Lung (tissue), 12 donors: ENCODE data around the gene IGF2R. TPM values are rescaled to one million over a fixed set of nuclear protein-coding genes. Genes with fewer than 3 reads are reported as not detected.

Source experiments
- ATAC-seq: fragments of 200-7000 bp; cut with Tn5 transposase; one replicate; pipeline ENCODE4 v1.9.1; 2020; ENCODE audit warnings: moderate number of reproducible peaks; ENCODE audit not compliant: insufficient read depth, low FRiP score
- DNase-seq, 3 donors: peaks; one replicate each; pipeline ENCODE4 v3.0.0-alpha.2; 2013 to 2017
- H3K27ac ChIP-seq, 2 donors: one replicate each; pipeline ENCODE4 v1.5.1; 2013; ENCODE audit warnings: mild to moderate bottlenecking in 2 of 2, moderate library complexity in 2 of 2, control low read depth in 1 of 2, inconsistent platforms in 1 of 2, low read depth in 1 of 2, low read length in 1 of 2
- H3K27me3 ChIP-seq, 3 donors: one replicate each; pipeline ENCODE4 v1.5.1; 2013; ENCODE audit warnings: low read length in 2 of 3; ENCODE audit not compliant: control insufficient read depth in 3 of 3, insufficient read depth in 3 of 3
- H3K36me3 ChIP-seq, 4 donors: one replicate each; pipeline ENCODE4 v1.5.1; 2013; ENCODE audit warnings: low read length in 4 of 4, mild to moderate bottlenecking in 1 of 4, moderate library complexity in 1 of 4; ENCODE audit not compliant: control insufficient read depth in 4 of 4, insufficient read depth in 4 of 4
- H3K4me1 ChIP-seq, 5 donors: one replicate each; pipeline ENCODE4 v1.5.1; 2013; ENCODE audit warnings: low read length in 5 of 5, mild to moderate bottlenecking in 2 of 5, moderate library complexity in 1 of 5; ENCODE audit not compliant: control insufficient read depth in 5 of 5, insufficient read depth in 5 of 5
- H3K4me3 ChIP-seq: one replicate; pipeline ENCODE4 v1.5.1; 2013; ENCODE audit warnings: mild to moderate bottlenecking, control low read depth, moderate library complexity
- H3K9ac ChIP-seq, 2 donors: one replicate each; pipeline ENCODE4 v1.5.1; 2013; ENCODE audit warnings: low read length in 2 of 2, control low read depth in 1 of 2; ENCODE audit not compliant: insufficient read depth in 1 of 2
- H3K9me3 ChIP-seq, 4 donors: one replicate each; pipeline ENCODE4 v1.5.1; 2013; ENCODE audit warnings: low read length in 3 of 4, mild to moderate bottlenecking in 1 of 4, moderate library complexity in 1 of 4; ENCODE audit not compliant: control insufficient read depth in 4 of 4, insufficient read depth in 3 of 4
- WGBS, 2 donors: extraction: QIAGEN DNeasy Blood & Tissue Kit; methylation state at CpG; one replicate each; pipeline ENCODE4 v1.1.7; 2013; 5-methylcytosine and 5-hydroxymethylcytosine counted together
- polyA plus RNA-seq, 2 donors: library from polyadenylated mRNA; stranded (reverse); fragments of 200-250 nt; gene quantifications; one replicate each; pipeline ENCODE4 v1.2.1, GENCODE V29; 2013
- total RNA-seq, 2 donors: library from RNA; depleted of rRNA in 1 of 2; stranded (reverse); fragments of >200 nt in 1 of 2; gene quantifications; one replicate each; pipeline ENCODE4 v1.2.1, GENCODE V29; 2014 to 2021
- TF ChIP-seq, protein P1 (sequence below): IDR thresholded peaks from 2 replicates; pipeline ENCODE4 v1.5.1; 2012; ENCODE audit warnings: mild to moderate bottlenecking; ENCODE audit errors: control extremely low read depth, extremely low read depth
- donor health status: control.
- donor health status: control.
- donor health status: Bipolar disorder and iron deficiency.
- donor health status: healthy.
- donor health status: DM: yes; HTN: yes; CAD: no.

The IGF2R gene
- total and polyA plus RNA-seq, 4 donors = 30.0 to 125 (median 92.6) TPM

GRCh38 chr6:159960485-159960884 is 8.4 kb upstream of the IGF2R start:
- no peak overlapping the region for H3K9ac ChIP-seq
- peaks cover 0 to 2% (median 0%) of the 10 kb centered on the region in 4 donors for H3K9me3 ChIP-seq
- H3K27ac ChIP-seq = peak overlapping the region in 1 of 2 donors; percentile 68
- WGBS, 2 donors = 92 to 97% methylated on average over 6 of the region's 6 CpGs
- TF ChIP-seq, protein P1, sequence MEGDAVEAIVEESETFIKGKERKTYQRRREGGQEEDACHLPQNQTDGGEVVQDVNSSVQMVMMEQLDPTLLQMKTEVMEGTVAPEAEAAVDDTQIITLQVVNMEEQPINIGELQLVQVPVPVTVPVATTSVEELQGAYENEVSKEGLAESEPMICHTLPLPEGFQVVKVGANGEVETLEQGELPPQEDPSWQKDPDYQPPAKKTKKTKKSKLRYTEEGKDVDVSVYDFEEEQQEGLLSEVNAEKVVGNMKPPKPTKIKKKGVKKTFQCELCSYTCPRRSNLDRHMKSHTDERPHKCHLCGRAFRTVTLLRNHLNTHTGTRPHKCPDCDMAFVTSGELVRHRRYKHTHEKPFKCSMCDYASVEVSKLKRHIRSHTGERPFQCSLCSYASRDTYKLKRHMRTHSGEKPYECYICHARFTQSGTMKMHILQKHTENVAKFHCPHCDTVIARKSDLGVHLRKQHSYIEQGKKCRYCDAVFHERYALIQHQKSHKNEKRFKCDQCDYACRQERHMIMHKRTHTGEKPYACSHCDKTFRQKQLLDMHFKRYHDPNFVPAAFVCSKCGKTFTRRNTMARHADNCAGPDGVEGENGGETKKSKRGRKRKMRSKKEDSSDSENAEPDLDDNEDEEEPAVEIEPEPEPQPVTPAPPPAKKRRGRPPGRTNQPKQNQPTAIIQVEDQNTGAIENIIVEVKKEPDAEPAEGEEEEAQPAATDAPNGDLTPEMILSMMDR = no peak
- H3K4me1 ChIP-seq = peaks cover 0 to 10% (median 1%) of the 10 kb centered on the region in 5 donors
- DNase-seq (no peak), ATAC-seq (no peak)
- H3K36me3 ChIP-seq = no peaks in the 10 kb centered on the region
- H3K27me3 ChIP-seq = peaks cover 0 to 20% (median 0%) of the 10 kb centered on the region in 3 donors
- H3K4me3 ChIP-seq = no peak overlapping the region

GRCh38 chr6:159961528-159961927 is 7.4 kb upstream of the IGF2R start:
- DNase-seq (no peak), ATAC-seq (no peak)
- H3K9me3 ChIP-seq = peaks cover 0 to 2% (median 0%) of the 10 kb centered on the region in 4 donors
- TF ChIP-seq, protein P1 = no peak
- H3K9ac ChIP-seq = no peak overlapping the region
- H3K27ac ChIP-seq = no peak overlapping the region
- H3K4me1 ChIP-seq = peaks cover 0 to 10% (median 1%) of the 10 kb centered on the region in 5 donors
- no peaks in the 10 kb centered on the region for H3K36me3 ChIP-seq
- no peak overlapping the region for H3K4me3 ChIP-seq
- peaks cover 0 to 20% (median 0%) of the 10 kb centered on the region in 3 donors for H3K27me3 ChIP-seq
- WGBS, 2 donors = 69 to 88% methylated on average over 2 of the region's 2 CpGs

- DNase-seq (no peak), ATAC-seq (no peak)
- Histone ChIP-seq H3K36me3 (no peaks in the 10 kb centered on the region), H3K4me3 (no peak overlapping the region), H3K27ac (no peak overlapping the region), H3K9ac (no peak overlapping the region), H3K4me1 (peaks cover 0 to 10% (median 1%) of the 10 kb centered on the region in 5 donors), H3K27me3 (peaks cover 0 to 20% (median 0%) of the 10 kb centered on the region in 3 donors), H3K9me3 (peaks cover 0 to 2% (median 0%) of the 10 kb centered on the region in 4 donors)
- WGBS, 2 donors = 62 to 69% methylated on average over 3 of the region's 3 CpGs
- TF ChIP-seq, protein P1 = no peak
Observed at GRCh38 chr6:159963111-159963510, 5.8 kb upstream of the IGF2R start.

DNA sequence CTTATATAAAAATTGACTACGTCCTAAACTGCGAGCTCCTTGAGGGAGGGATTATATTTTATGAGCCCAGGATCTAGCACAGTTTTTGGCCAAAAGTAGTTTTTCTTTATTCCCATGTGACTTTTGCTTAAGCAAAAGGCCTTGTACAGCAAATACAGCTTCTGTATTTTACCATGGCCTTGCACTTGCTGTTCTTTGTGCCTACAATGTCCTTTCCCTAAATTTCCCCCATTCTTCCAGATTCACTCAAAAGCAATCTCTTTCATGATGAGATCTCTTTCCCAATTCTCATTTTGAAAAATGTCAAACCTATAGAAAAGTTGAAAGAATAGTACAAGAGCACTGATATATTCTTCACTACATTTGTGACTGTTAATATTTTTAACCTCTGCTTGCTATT is 4.8 kb upstream of the IGF2R start:
- H3K36me3 ChIP-seq = no peaks in the 10 kb centered on the region
- H3K9me3 ChIP-seq = no peaks in the 10 kb centered on the region
- no peak overlapping the region for H3K4me3 ChIP-seq
- no peak for DNase-seq
- ATAC-seq = no peak
- TF ChIP-seq, protein P1 = no peak
- 98 to 99% methylated on average over 2 of the region's 2 CpGs for WGBS, 2 donors
- H3K4me1 ChIP-seq = peaks cover 0 to 10% (median 1%) of the 10 kb centered on the region in 5 donors
- no peak overlapping the region for H3K27ac ChIP-seq
- H3K27me3 ChIP-seq = peaks cover 0 to 20% (median 0%) of the 10 kb centered on the region in 3 donors
- no peak overlapping the region for H3K9ac ChIP-seq
